HAP-1 (cell line): ENCODE data around the gene WDR6.

Experiments
- DNase-seq, 2 experiments: peaks; one replicate each; pipeline ENCODE4 v3.0.0-alpha.2; 2016 to 2020; ENCODE audit warnings: low spot score in 2 of 2
- H3K27me3 ChIP-seq: fragments of 250-450 bp; sonication (Bioruptor Pico); 2 replicates; pipeline ENCODE4 v1.5.1; 2020; ENCODE audit warnings: low read depth, mild to moderate bottlenecking, moderate library complexity
- H3K36me3 ChIP-seq: fragments of 250-450 bp; sonication (Bioruptor Pico); replicated peaks from 2 replicates; pipeline ENCODE4 v1.5.1; 2020; ENCODE audit warnings: mild to moderate bottlenecking
- H3K4me1 ChIP-seq: fragments of 250-450 bp; sonication (Bioruptor Pico); 2 replicates; pipeline ENCODE4 v1.5.1; 2020; ENCODE audit warnings: mild to moderate bottlenecking
- H3K4me3 ChIP-seq: fragments of 250-450 bp; sonication (Bioruptor Pico); 2 replicates; pipeline ENCODE4 v1.5.1; 2020; ENCODE audit warnings: mild to moderate bottlenecking, moderate library complexity
- H3K9me3 ChIP-seq: fragments of 250-450 bp; sonication (Bioruptor Pico); 2 replicates; pipeline ENCODE4 v1.5.1; 2020; ENCODE audit warnings: mild to moderate bottlenecking, moderate library complexity
- in situ Hi-C: fragments of 300-500 bp; cut with MboI; formaldehyde crosslinking; loops from 3 replicates; pipeline ENCODE4 v1.14.3; 2020; ENCODE audit warnings: low sequenced_read_pairs, inconsistent platforms, mixed read lengths

WDR6 gene

GRCh38 chr3:49022688-49023171, 15.5 kb downstream of the WDR6 start:
- Histone ChIP-seq H3K27me3 (no peaks in the 10 kb centered on the region), H3K36me3 (peaks cover 56% of the 10 kb centered on the region), H3K4me3 (peak overlapping the region; percentile 84), H3K9me3 (no peaks in the 10 kb centered on the region), H3K4me1 (peaks cover 19% of the 10 kb centered on the region)
- in situ Hi-C loops: no loop called here
- peak in 1 of 2 experiments; percentile 56 for DNase-seq

GRCh38 chr3:49023775-49024174, 16.6 kb downstream of the WDR6 start:
- H3K9me3 ChIP-seq: no peaks in the 10 kb centered on the region
- in situ Hi-C loops: no loop called here
- peaks cover 64% of the 10 kb centered on the region for H3K36me3 ChIP-seq
- H3K4me3 ChIP-seq: no peak overlapping the region
- no peak for DNase-seq
- no peaks in the 10 kb centered on the region for H3K27me3 ChIP-seq
- peaks cover 27% of the 10 kb centered on the region for H3K4me1 ChIP-seq

DNA sequence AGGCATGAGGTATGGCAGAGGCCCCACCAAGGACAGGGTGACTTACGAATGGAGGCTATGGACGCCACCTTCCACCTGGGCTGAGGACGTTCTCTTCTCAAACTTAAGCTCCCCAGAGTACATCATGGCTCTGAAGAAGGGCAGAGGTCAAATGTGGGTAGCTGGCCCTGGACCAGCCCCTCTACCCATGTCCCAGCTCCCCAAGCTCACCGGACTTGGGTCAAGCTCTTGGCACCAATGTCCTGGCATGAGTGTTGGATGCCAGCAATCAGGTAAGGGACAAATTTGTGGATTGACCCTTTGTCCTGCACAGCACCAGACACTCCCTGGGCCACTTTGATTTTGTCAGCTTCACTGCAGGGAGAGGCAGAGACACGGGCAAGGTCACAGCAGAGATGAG, 17.3 kb downstream of the WDR6 start:
- Histone ChIP-seq H3K4me1 (peaks cover 20% of the 10 kb centered on the region), H3K4me3 (no peak overlapping the region), H3K9me3 (no peaks in the 10 kb centered on the region), H3K27me3 (no peaks in the 10 kb centered on the region), H3K36me3 (peaks cover 64% of the 10 kb centered on the region)
- DNase-seq: no peak
- in situ Hi-C loops: no loop called here

DNA sequence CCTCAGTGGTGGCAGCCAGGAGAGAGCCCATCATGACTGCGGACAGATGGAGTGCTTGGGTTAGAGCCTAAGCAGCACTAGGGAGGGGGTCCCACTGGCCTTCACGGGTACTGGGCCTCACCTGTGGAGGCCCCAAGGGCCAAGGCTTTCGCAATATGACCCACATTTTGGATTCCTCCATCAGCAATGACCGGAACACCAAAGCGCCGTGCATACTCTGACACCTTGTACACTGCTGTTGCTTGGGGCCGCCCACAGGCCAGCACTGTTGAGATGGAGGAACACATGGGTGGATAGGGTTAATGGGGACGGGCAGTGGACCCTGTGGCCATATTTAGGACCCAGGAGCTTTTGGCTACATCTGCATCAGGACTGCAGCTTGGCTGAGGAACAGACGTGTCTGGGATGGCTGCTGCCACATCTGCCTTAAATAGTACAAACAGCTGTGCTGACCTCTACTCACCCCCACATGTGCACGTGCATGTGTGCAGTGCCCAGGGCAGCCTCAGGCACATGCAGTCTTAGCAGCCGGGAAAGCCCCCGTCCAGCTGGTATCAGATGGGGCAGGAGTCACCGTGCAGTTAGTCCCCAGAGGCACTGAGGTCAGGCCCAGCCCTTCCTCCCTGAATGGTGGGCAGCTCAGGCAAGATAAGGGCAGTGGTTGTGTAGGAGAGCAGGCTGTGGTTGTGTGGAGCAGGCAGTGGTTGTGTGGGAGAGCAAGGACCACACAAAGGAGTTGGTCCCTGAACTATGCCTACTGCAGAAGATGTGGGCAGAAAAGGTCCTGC, 18.0 kb downstream of the WDR6 start:
- DNase-seq: no peak
- H3K27me3 ChIP-seq: no peaks in the 10 kb centered on the region
- H3K36me3 ChIP-seq: peaks cover 64% of the 10 kb centered on the region
- H3K9me3 ChIP-seq: no peaks in the 10 kb centered on the region
- in situ Hi-C loops: no loop called here
- peaks cover 13% of the 10 kb centered on the region for H3K4me1 ChIP-seq
- no peak overlapping the region for H3K4me3 ChIP-seq

DNA sequence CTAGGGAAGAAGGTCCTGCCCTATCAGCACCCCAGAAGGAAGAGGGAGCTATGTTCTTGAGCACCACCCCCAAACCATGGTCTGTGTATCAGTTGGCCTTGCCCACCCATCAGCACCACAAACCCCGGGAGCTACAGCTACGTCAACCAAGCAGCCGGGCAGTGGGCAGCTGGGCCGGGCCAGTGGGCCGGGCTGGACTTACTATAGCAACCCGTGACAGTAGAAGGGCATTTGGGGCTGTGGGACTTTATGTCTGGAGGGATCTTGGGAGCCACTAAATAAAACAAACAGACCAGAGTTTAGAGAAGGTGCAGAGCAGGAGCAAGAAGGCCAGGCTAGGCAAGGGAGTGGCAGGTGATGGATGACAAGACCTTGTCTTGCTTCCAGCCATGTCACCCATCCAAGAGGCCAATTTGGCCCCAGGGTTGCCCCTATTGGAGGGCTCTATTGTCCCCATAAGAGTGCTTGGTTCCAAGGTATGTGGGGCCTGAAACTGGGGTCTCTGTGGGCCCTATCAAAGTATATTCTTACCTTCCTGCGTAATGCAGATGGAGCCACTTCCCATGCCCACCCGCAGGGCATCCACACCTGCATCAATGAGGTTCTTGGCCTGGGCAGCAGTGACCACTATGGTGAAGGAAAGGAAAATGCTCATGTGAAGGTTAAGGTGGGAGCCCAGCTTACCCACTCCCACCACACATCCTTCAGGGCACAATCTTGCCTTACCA, 18.8 kb downstream of the WDR6 start:
- Histone ChIP-seq H3K4me3 (no peak overlapping the region), H3K4me1 (peaks cover 13% of the 10 kb centered on the region), H3K27me3 (no peaks in the 10 kb centered on the region), H3K9me3 (no peaks in the 10 kb centered on the region), H3K36me3 (peaks cover 64% of the 10 kb centered on the region)
- in situ Hi-C loops: no loop called here
- DNase-seq: peak in 1 of 2 experiments; percentile 11

- Histone ChIP-seq H3K4me1 (peaks cover 13% of the 10 kb centered on the region), H3K27me3 (no peaks in the 10 kb centered on the region), H3K4me3 (no peak overlapping the region), H3K9me3 (no peaks in the 10 kb centered on the region), H3K36me3 (peaks cover 67% of the 10 kb centered on the region)
- in situ Hi-C loops: no loop called here
- no peak for DNase-seq
These were observed 19.3 kb downstream of the WDR6 start for GRCh38 chr3:49026536-49026935.

DNA sequence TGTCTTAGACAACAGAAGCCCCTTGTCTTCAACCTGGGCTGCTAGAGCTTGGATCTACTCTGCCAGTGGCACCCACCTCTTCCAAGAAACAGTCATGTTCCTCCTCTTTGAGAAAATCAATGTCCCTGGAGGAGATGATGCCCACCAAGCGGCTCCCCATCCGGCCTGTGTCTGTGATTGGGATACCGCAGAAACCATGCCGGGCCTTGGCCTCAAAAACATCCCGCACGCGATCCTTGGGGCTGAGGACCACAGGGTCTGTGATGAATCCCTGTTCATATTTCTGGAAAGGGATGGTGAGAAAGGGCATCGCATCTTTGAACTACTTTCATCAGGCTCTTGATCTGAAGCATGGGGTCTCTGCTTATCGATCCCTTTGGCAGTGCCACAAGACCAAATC, 20.4 kb downstream of the WDR6 start:
- Histone ChIP-seq H3K4me3 (peak overlapping the region; percentile 70; the same call in 1 of the 2 replicates), H3K36me3 (peaks cover 75% of the 10 kb centered on the region), H3K27me3 (no peaks in the 10 kb centered on the region), H3K9me3 (no peaks in the 10 kb centered on the region), H3K4me1 (peaks cover 13% of the 10 kb centered on the region)
- DNase-seq: no peak
- in situ Hi-C loops: no loop called here

GRCh38 chr3:49028298-49028672, 21.1 kb downstream of the WDR6 start:
- Histone ChIP-seq H3K4me3 (peak overlapping the region; percentile 70), H3K27me3 (no peaks in the 10 kb centered on the region), H3K36me3 (peaks cover 75% of the 10 kb centered on the region), H3K4me1 (peaks cover 8% of the 10 kb centered on the region), H3K9me3 (no peaks in the 10 kb centered on the region)
- in situ Hi-C loops: no loop called here
- no peak for DNase-seq

DNA sequence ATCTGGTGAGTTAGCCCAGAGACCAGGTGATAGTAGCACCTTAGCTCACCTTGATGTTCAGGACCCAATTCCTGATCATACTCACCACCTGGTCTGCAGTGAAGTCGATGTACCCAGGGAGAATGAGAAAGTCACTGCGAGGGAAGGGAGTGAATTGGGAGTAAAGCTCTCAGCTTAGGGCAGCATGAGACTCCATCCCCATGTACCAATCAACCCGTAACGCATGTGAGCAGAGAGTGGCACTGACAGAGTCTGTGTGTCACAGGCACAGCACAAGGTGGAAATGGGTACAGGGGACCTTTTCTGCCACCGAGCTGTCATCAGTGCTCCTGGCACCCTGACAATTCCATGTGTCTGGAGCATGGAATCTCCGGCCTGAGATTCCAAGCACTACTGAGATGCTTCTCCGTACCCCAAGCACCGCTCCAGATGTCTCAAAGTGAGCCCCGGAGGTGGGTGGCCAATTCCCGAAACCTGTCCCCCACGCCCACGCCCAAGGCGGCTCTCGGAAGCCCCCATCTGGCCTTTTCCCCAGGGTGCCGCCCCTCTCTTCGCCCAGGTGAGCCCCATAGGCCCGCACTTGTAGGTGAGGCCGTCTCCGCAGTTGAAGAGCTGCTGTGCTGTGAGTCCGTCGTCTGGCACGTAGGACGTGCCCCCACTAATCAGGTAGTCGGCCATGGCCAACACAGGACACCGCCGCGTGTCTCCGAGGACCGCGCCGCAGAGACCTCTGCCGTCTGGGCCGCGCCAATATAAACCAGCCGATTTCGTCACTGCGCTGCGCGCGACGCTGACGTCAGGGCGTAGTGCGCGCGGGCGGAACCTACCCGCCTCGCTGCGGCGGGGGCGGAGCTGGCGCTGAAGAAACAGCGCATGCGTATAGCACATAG, 21.7 kb downstream of the WDR6 start, which contains the start of gene IMPDH2:
TSS of gene IMPDH2 (minus strand) at position 726 of the 890 bp plus-strand sequence. CDS start at position 678, 48 bp downstream.
- in situ Hi-C loops: no loop called here
- Histone ChIP-seq H3K36me3 (peaks cover 73% of the 10 kb centered on the region), H3K9me3 (no peaks in the 10 kb centered on the region), H3K4me1 (peaks cover 8% of the 10 kb centered on the region), H3K4me3 (peak within 1 kb of the TSS; percentile 70), H3K27me3 (no peaks in the 10 kb centered on the region)
- DNase-seq: peak; percentile 87 to 94

GRCh38 chr3:49029563-49029884, 22.3 kb downstream of the WDR6 start:
- in situ Hi-C loops: no loop called here
- Histone ChIP-seq H3K9me3 (no peaks in the 10 kb centered on the region), H3K4me1 (peaks cover 8% of the 10 kb centered on the region), H3K36me3 (peaks cover 69% of the 10 kb centered on the region), H3K27me3 (no peaks in the 10 kb centered on the region), H3K4me3 (peak overlapping the region; percentile 70)
- DNase-seq: no peak

GRCh38 chr3:49030321-49030720, 23.1 kb downstream of the WDR6 start:
- H3K36me3 ChIP-seq: peaks cover 69% of the 10 kb centered on the region
- no peaks in the 10 kb centered on the region for H3K9me3 ChIP-seq
- no peak for DNase-seq
- in situ Hi-C loops: no loop called here
- H3K4me1 ChIP-seq: peaks cover 8% of the 10 kb centered on the region
- no peaks in the 10 kb centered on the region for H3K27me3 ChIP-seq
- H3K4me3 ChIP-seq: no peak overlapping the region

GRCh38 chr3:49032646-49033304, 25.6 kb downstream of the WDR6 start:
- Histone ChIP-seq H3K9me3 (no peaks in the 10 kb centered on the region), H3K36me3 (peaks cover 56% of the 10 kb centered on the region), H3K4me3 (no peak overlapping the region), H3K4me1 (peaks cover 8% of the 10 kb centered on the region), H3K27me3 (no peaks in the 10 kb centered on the region)
- in situ Hi-C loops: no loop called here
- DNase-seq: no peak

GRCh38 chr3:49034650-49035049, 27.5 kb downstream of the WDR6 start:
- DNase-seq: no peak
- no peaks in the 10 kb centered on the region for H3K9me3 ChIP-seq
- no peaks in the 10 kb centered on the region for H3K4me1 ChIP-seq
- in situ Hi-C loops: no loop called here
- H3K27me3 ChIP-seq: no peaks in the 10 kb centered on the region
- peaks cover 60% of the 10 kb centered on the region for H3K36me3 ChIP-seq
- no peak overlapping the region for H3K4me3 ChIP-seq
